Measurements from ENCODE around the gene KNSTRN.
A peak's percentile ranks its signal among the peaks of the same experiment; 100 is the strongest.

The KNSTRN gene

GRCh38 chr15:40397688-40398412 lies 15.3 kb downstream of the KNSTRN start:
- Histone ChIP-seq H3K4me1 (ENCODE audit: control insufficient read depth in 5 of 5, insufficient read depth in 5 of 5, low read length in 5 of 5) (peaks cover 0 to 4% (median 0%) of the 10 kb centered on the region in 5 donors), H3K27me3 (ENCODE audit: control insufficient read depth in 5 of 5, insufficient read depth in 4 of 5, low read length in 5 of 5) (no peaks in the 10 kb centered on the region), H3K9me3 (ENCODE audit: control insufficient read depth in 5 of 5, low read length in 5 of 5) (no peaks in the 10 kb centered on the region), H3K4me3 (ENCODE audit: low read depth in 1 of 5, low read length in 5 of 5) (no peak overlapping the region), H3K27ac (ENCODE audit: low read depth, low read length) (no peak overlapping the region), H3K9ac (ENCODE audit: low read length in 5 of 5) (no peak overlapping the region), H3K36me3 (ENCODE audit: control insufficient read depth in 5 of 5, insufficient read depth in 5 of 5, low read length in 5 of 5) (peaks cover 7 to 13% (median 9%) of the 10 kb centered on the region in 5 donors)

GRCh38 chr15:40398413-40398873 lies 15.9 kb downstream of the KNSTRN start:
- H3K4me3 ChIP-seq (ENCODE audit: low read depth in 1 of 5, low read length in 5 of 5): no peak overlapping the region
- no peak overlapping the region for H3K9ac ChIP-seq (ENCODE audit: low read length in 5 of 5)
- no peaks in the 10 kb centered on the region for H3K9me3 ChIP-seq (ENCODE audit: control insufficient read depth in 5 of 5, low read length in 5 of 5)
- no peaks in the 10 kb centered on the region for H3K27me3 ChIP-seq (ENCODE audit: control insufficient read depth in 5 of 5, insufficient read depth in 4 of 5, low read length in 5 of 5)
- peaks cover 4 to 8% (median 5%) of the 10 kb centered on the region in 5 donors for H3K36me3 ChIP-seq (ENCODE audit: control insufficient read depth in 5 of 5, insufficient read depth in 5 of 5, low read length in 5 of 5)
- no peak overlapping the region for H3K27ac ChIP-seq (ENCODE audit: low read depth, low read length)
- peaks cover 0 to 4% (median 0%) of the 10 kb centered on the region in 5 donors for H3K4me1 ChIP-seq (ENCODE audit: control insufficient read depth in 5 of 5, insufficient read depth in 5 of 5, low read length in 5 of 5)

- Histone ChIP-seq H3K9me3 (ENCODE audit: control insufficient read depth in 5 of 5, low read length in 5 of 5) (no peaks in the 10 kb centered on the region), H3K4me1 (ENCODE audit: control insufficient read depth in 5 of 5, insufficient read depth in 5 of 5, low read length in 5 of 5) (peaks cover 0 to 4% (median 0%) of the 10 kb centered on the region in 5 donors), H3K27me3 (ENCODE audit: control insufficient read depth in 5 of 5, insufficient read depth in 4 of 5, low read length in 5 of 5) (no peaks in the 10 kb centered on the region), H3K36me3 (ENCODE audit: control insufficient read depth in 5 of 5, insufficient read depth in 5 of 5, low read length in 5 of 5) (no peaks in the 10 kb centered on the region), H3K9ac (ENCODE audit: low read length in 5 of 5) (no peak overlapping the region), H3K27ac (ENCODE audit: low read depth, low read length) (no peak overlapping the region), H3K4me3 (ENCODE audit: low read depth in 1 of 5, low read length in 5 of 5) (no peak overlapping the region)
Observed at GRCh38 chr15:40399370-40399769, 16.8 kb downstream of the KNSTRN start.

GRCh38 chr15:40405501-40406381 lies 23.2 kb downstream of the KNSTRN start, which contains the start of gene IVD:
Gene IVD, plus strand, starts transcription at chr15:40405795. Its CDS starts 33 bp downstream, at chr15:40405828.
- Histone ChIP-seq H3K27ac (ENCODE audit: low read depth, low read length) (peak within 1 kb of the TSS; percentile 46), H3K9ac (ENCODE audit: low read length in 5 of 5) (peak within 1 kb of the TSS in 4 of 5 donors; percentile 44 to 90 (median 87)), H3K4me1 (ENCODE audit: control insufficient read depth in 5 of 5, insufficient read depth in 5 of 5, low read length in 5 of 5) (peaks cover 0 to 24% (median 19%) of the 10 kb centered on the region in 5 donors)

GRCh38 chr15:40407330-40407990 lies 24.9 kb downstream of the KNSTRN start:
- Histone ChIP-seq H3K9ac (ENCODE audit: low read length in 5 of 5) (no peak overlapping the region), H3K27ac (ENCODE audit: low read depth, low read length) (no peak overlapping the region), H3K27me3 (ENCODE audit: control insufficient read depth in 5 of 5, insufficient read depth in 4 of 5, low read length in 5 of 5) (no peaks in the 10 kb centered on the region), H3K4me1 (ENCODE audit: control insufficient read depth in 5 of 5, insufficient read depth in 5 of 5, low read length in 5 of 5) (peaks cover 2 to 28% (median 24%) of the 10 kb centered on the region in 5 donors), H3K4me3 (ENCODE audit: low read depth in 1 of 5, low read length in 5 of 5) (no peak overlapping the region), H3K9me3 (ENCODE audit: control insufficient read depth in 5 of 5, low read length in 5 of 5) (no peaks in the 10 kb centered on the region), H3K36me3 (ENCODE audit: control insufficient read depth in 5 of 5, insufficient read depth in 5 of 5, low read length in 5 of 5) (peaks cover 0 to 41% (median 31%) of the 10 kb centered on the region in 5 donors)

More at GRCh38 chr15:40405501-40406381, 23.2 kb downstream of the KNSTRN start, which contains the start of gene IVD:
- peak within 1 kb of the TSS; percentile 82 to 98 (median 88) for H3K4me3 ChIP-seq (ENCODE audit: low read depth in 1 of 5, low read length in 5 of 5)
- no peaks in the 10 kb centered on the region for H3K27me3 ChIP-seq (ENCODE audit: control insufficient read depth in 5 of 5, insufficient read depth in 4 of 5, low read length in 5 of 5)
- H3K9me3 ChIP-seq (ENCODE audit: control insufficient read depth in 5 of 5, low read length in 5 of 5): no peaks in the 10 kb centered on the region
- H3K36me3 ChIP-seq (ENCODE audit: control insufficient read depth in 5 of 5, insufficient read depth in 5 of 5, low read length in 5 of 5): peaks cover 0 to 25% (median 19%) of the 10 kb centered on the region in 5 donors

- Histone ChIP-seq H3K36me3 (ENCODE audit: control insufficient read depth in 5 of 5, insufficient read depth in 5 of 5, low read length in 5 of 5) (peaks cover 0 to 60% (median 39%) of the 10 kb centered on the region in 5 donors), H3K9ac (ENCODE audit: low read length in 5 of 5) (no peak overlapping the region)
Observed at GRCh38 chr15:40409366-40409765, 26.8 kb downstream of the KNSTRN start.

GRCh38 chr15:40410476-40410875 lies 28.0 kb downstream of the KNSTRN start:
- H3K36me3 ChIP-seq (ENCODE audit: control insufficient read depth in 5 of 5, insufficient read depth in 5 of 5, low read length in 5 of 5): peaks cover 0 to 72% (median 50%) of the 10 kb centered on the region in 5 donors
- H3K4me1 ChIP-seq (ENCODE audit: control insufficient read depth in 5 of 5, insufficient read depth in 5 of 5, low read length in 5 of 5): peaks cover 2 to 26% (median 24%) of the 10 kb centered on the region in 5 donors
- no peak overlapping the region for H3K27ac ChIP-seq (ENCODE audit: low read depth, low read length)
- no peak overlapping the region for H3K4me3 ChIP-seq (ENCODE audit: low read depth in 1 of 5, low read length in 5 of 5)
- no peaks in the 10 kb centered on the region for H3K9me3 ChIP-seq (ENCODE audit: control insufficient read depth in 5 of 5, low read length in 5 of 5)
- H3K9ac ChIP-seq (ENCODE audit: low read length in 5 of 5): no peak overlapping the region
- H3K27me3 ChIP-seq (ENCODE audit: control insufficient read depth in 5 of 5, insufficient read depth in 4 of 5, low read length in 5 of 5): no peaks in the 10 kb centered on the region

More at GRCh38 chr15:40409366-40409765, 26.8 kb downstream of the KNSTRN start:
- Histone ChIP-seq H3K4me3 (ENCODE audit: low read depth in 1 of 5, low read length in 5 of 5) (no peak overlapping the region), H3K27me3 (ENCODE audit: control insufficient read depth in 5 of 5, insufficient read depth in 4 of 5, low read length in 5 of 5) (no peaks in the 10 kb centered on the region), H3K9me3 (ENCODE audit: control insufficient read depth in 5 of 5, low read length in 5 of 5) (no peaks in the 10 kb centered on the region), H3K4me1 (ENCODE audit: control insufficient read depth in 5 of 5, insufficient read depth in 5 of 5, low read length in 5 of 5) (peaks cover 2 to 34% (median 29%) of the 10 kb centered on the region in 5 donors), H3K27ac (ENCODE audit: low read depth, low read length) (no peak overlapping the region)

- H3K9me3 ChIP-seq (ENCODE audit: control insufficient read depth in 5 of 5, low read length in 5 of 5): no peaks in the 10 kb centered on the region
- H3K27ac ChIP-seq (ENCODE audit: low read depth, low read length): no peak overlapping the region
- peaks cover 0 to 12% (median 10%) of the 10 kb centered on the region in 5 donors for H3K4me1 ChIP-seq (ENCODE audit: control insufficient read depth in 5 of 5, insufficient read depth in 5 of 5, low read length in 5 of 5)
- H3K4me3 ChIP-seq (ENCODE audit: low read depth in 1 of 5, low read length in 5 of 5): no peak overlapping the region
- no peaks in the 10 kb centered on the region for H3K27me3 ChIP-seq (ENCODE audit: control insufficient read depth in 5 of 5, insufficient read depth in 4 of 5, low read length in 5 of 5)
- peaks cover 0 to 85% (median 64%) of the 10 kb centered on the region in 5 donors for H3K36me3 ChIP-seq (ENCODE audit: control insufficient read depth in 5 of 5, insufficient read depth in 5 of 5, low read length in 5 of 5)
- no peak overlapping the region for H3K9ac ChIP-seq (ENCODE audit: low read length in 5 of 5)
Observed at GRCh38 chr15:40412095-40412759, 29.7 kb downstream of the KNSTRN start.

- no peaks in the 10 kb centered on the region for H3K27me3 ChIP-seq (ENCODE audit: control insufficient read depth in 5 of 5, insufficient read depth in 4 of 5, low read length in 5 of 5)
- peaks cover 0 to 12% (median 10%) of the 10 kb centered on the region in 5 donors for H3K4me1 ChIP-seq (ENCODE audit: control insufficient read depth in 5 of 5, insufficient read depth in 5 of 5, low read length in 5 of 5)
- no peak overlapping the region for H3K27ac ChIP-seq (ENCODE audit: low read depth, low read length)
- no peaks in the 10 kb centered on the region for H3K9me3 ChIP-seq (ENCODE audit: control insufficient read depth in 5 of 5, low read length in 5 of 5)
- no peak overlapping the region for H3K4me3 ChIP-seq (ENCODE audit: low read depth in 1 of 5, low read length in 5 of 5)
- no peak overlapping the region for H3K9ac ChIP-seq (ENCODE audit: low read length in 5 of 5)
- peaks cover 5 to 82% (median 64%) of the 10 kb centered on the region in 5 donors for H3K36me3 ChIP-seq (ENCODE audit: control insufficient read depth in 5 of 5, insufficient read depth in 5 of 5, low read length in 5 of 5)
Observed at GRCh38 chr15:40413036-40413435, 30.5 kb downstream of the KNSTRN start.

All from subcutaneous abdominal adipose tissue (tissue), 5 donors.